Memory B cell (primary cell): ENCODE results near the gene ABCC4.

Experiments
- ATAC-seq: fragments of 150-1000 bp; cut with Tn5 transposase; 2 replicates; pipeline ENCODE4 v1.10.0; 2021; ENCODE audit warnings: low read depth, mild to moderate bottlenecking, moderate library complexity
- DNase-seq, 2 donors: peaks; one replicate each; pipeline ENCODE4 v3.0.0; 2022; ENCODE audit warnings: low spot score in 2 of 2
- H3K27ac Mint-ChIP-seq: one replicate; pipeline ENCODE4 v1.8.0; 2022; ENCODE audit warnings: mild to moderate bottlenecking, moderate library complexity, mixed read lengths
- H3K27me3 Mint-ChIP-seq: one replicate; pipeline ENCODE4 v1.8.0; 2022; ENCODE audit warnings: mixed read lengths
- H3K36me3 Mint-ChIP-seq: one replicate; pipeline ENCODE4 v1.8.0; 2022; ENCODE audit warnings: mild to moderate bottlenecking, mixed read lengths
- H3K4me1 Mint-ChIP-seq: one replicate; pipeline ENCODE4 v1.8.0; 2022; ENCODE audit warnings: mixed read lengths
- H3K4me3 Mint-ChIP-seq: one replicate; pipeline ENCODE4 v1.8.0; 2022; ENCODE audit warnings: mild to moderate bottlenecking, moderate library complexity, mixed read lengths
- H3K9me3 Mint-ChIP-seq: one replicate; pipeline ENCODE4 v1.8.0; 2022; ENCODE audit warnings: mixed read lengths

The ABCC4 gene

GRCh38 chr13:95121516-95121915, 179.7 kb downstream of the ABCC4 start:
- DNase-seq (no peak), ATAC-seq (no peak)
- Mint-ChIP-seq H3K4me3 (no peak overlapping the region), H3K9me3 (no peaks in the 10 kb centered on the region), H3K27ac (no peak overlapping the region), H3K27me3 (no peaks in the 10 kb centered on the region), H3K4me1 (no peaks in the 10 kb centered on the region), H3K36me3 (peaks cover 21% of the 10 kb centered on the region)

GRCh38 chr13:95120650-95121049, 180.6 kb downstream of the ABCC4 start:
- no peak for ATAC-seq
- no peaks in the 10 kb centered on the region for H3K9me3 Mint-ChIP-seq
- H3K27me3 Mint-ChIP-seq = no peaks in the 10 kb centered on the region
- no peaks in the 10 kb centered on the region for H3K4me1 Mint-ChIP-seq
- no peak overlapping the region for H3K27ac Mint-ChIP-seq
- H3K36me3 Mint-ChIP-seq = peaks cover 23% of the 10 kb centered on the region
- DNase-seq = no peak
- H3K4me3 Mint-ChIP-seq = no peak overlapping the region

GRCh38 chr13:95118541-95119324, 182.5 kb downstream of the ABCC4 start:
- H3K27ac Mint-ChIP-seq = no peak overlapping the region
- H3K4me1 Mint-ChIP-seq = no peaks in the 10 kb centered on the region
- ATAC-seq (no peak), DNase-seq (no peak)
- H3K9me3 Mint-ChIP-seq = no peaks in the 10 kb centered on the region
- no peak overlapping the region for H3K4me3 Mint-ChIP-seq
- H3K27me3 Mint-ChIP-seq = no peaks in the 10 kb centered on the region
- peaks cover 22% of the 10 kb centered on the region for H3K36me3 Mint-ChIP-seq

GRCh38 chr13:95117092-95117491, 184.2 kb downstream of the ABCC4 start:
- no peak overlapping the region for H3K27ac Mint-ChIP-seq
- H3K4me3 Mint-ChIP-seq = no peak overlapping the region
- peaks cover 14% of the 10 kb centered on the region for H3K36me3 Mint-ChIP-seq
- no peaks in the 10 kb centered on the region for H3K9me3 Mint-ChIP-seq
- ATAC-seq (no peak), DNase-seq (no peak)
- no peaks in the 10 kb centered on the region for H3K4me1 Mint-ChIP-seq
- H3K27me3 Mint-ChIP-seq = no peaks in the 10 kb centered on the region

- no peak for ATAC-seq
- Mint-ChIP-seq H3K27ac (no peak overlapping the region), H3K36me3 (peaks cover 8% of the 10 kb centered on the region), H3K4me3 (no peak overlapping the region), H3K9me3 (no peaks in the 10 kb centered on the region), H3K27me3 (no peaks in the 10 kb centered on the region), H3K4me1 (no peaks in the 10 kb centered on the region)
- DNase-seq = no peak
Observed at GRCh38 chr13:95115525-95115924, 185.7 kb downstream of the ABCC4 start.

GRCh38 chr13:95113601-95114000, 187.7 kb downstream of the ABCC4 start:
- Mint-ChIP-seq H3K9me3 (peaks cover 4% of the 10 kb centered on the region), H3K27me3 (no peaks in the 10 kb centered on the region), H3K4me3 (no peak overlapping the region), H3K27ac (no peak overlapping the region), H3K36me3 (peaks cover 17% of the 10 kb centered on the region), H3K4me1 (no peaks in the 10 kb centered on the region)
- DNase-seq (no peak), ATAC-seq (no peak)

GRCh38 chr13:95112883-95113282, 188.4 kb downstream of the ABCC4 start:
- H3K27ac Mint-ChIP-seq = no peak overlapping the region
- no peak for ATAC-seq
- H3K36me3 Mint-ChIP-seq = peaks cover 17% of the 10 kb centered on the region
- no peaks in the 10 kb centered on the region for H3K27me3 Mint-ChIP-seq
- H3K4me1 Mint-ChIP-seq = no peaks in the 10 kb centered on the region
- peaks cover 4% of the 10 kb centered on the region for H3K9me3 Mint-ChIP-seq
- DNase-seq = no peak
- no peak overlapping the region for H3K4me3 Mint-ChIP-seq

- Mint-ChIP-seq H3K9me3 (peaks cover 4% of the 10 kb centered on the region), H3K36me3 (peaks cover 17% of the 10 kb centered on the region), H3K27ac (no peak overlapping the region), H3K4me3 (no peak overlapping the region), H3K27me3 (no peaks in the 10 kb centered on the region), H3K4me1 (no peaks in the 10 kb centered on the region)
- DNase-seq = no peak
- ATAC-seq = no peak
Observed at GRCh38 chr13:95111608-95112007, 189.6 kb downstream of the ABCC4 start.

GRCh38 chr13:95106562-95106961, 194.7 kb downstream of the ABCC4 start:
- Mint-ChIP-seq H3K27ac (no peak overlapping the region), H3K27me3 (no peaks in the 10 kb centered on the region), H3K9me3 (peaks cover 4% of the 10 kb centered on the region), H3K4me3 (no peak overlapping the region), H3K4me1 (no peaks in the 10 kb centered on the region), H3K36me3 (peaks cover 22% of the 10 kb centered on the region)
- ATAC-seq (no peak), DNase-seq (no peak)

- ATAC-seq = no peak
- H3K36me3 Mint-ChIP-seq = peaks cover 35% of the 10 kb centered on the region
- no peaks in the 10 kb centered on the region for H3K4me1 Mint-ChIP-seq
- no peak overlapping the region for H3K4me3 Mint-ChIP-seq
- H3K27me3 Mint-ChIP-seq = no peaks in the 10 kb centered on the region
- H3K27ac Mint-ChIP-seq = no peak overlapping the region
- DNase-seq = no peak
- H3K9me3 Mint-ChIP-seq = peaks cover 9% of the 10 kb centered on the region
Observed at GRCh38 chr13:95100525-95101433, 200.5 kb downstream of the ABCC4 start.

- peaks cover 9% of the 10 kb centered on the region for H3K9me3 Mint-ChIP-seq
- H3K4me3 Mint-ChIP-seq = no peak overlapping the region
- ATAC-seq = no peak
- H3K27me3 Mint-ChIP-seq = no peaks in the 10 kb centered on the region
- DNase-seq = no peak
- H3K4me1 Mint-ChIP-seq = no peaks in the 10 kb centered on the region
- no peak overlapping the region for H3K27ac Mint-ChIP-seq
- H3K36me3 Mint-ChIP-seq = peaks cover 38% of the 10 kb centered on the region
Observed at GRCh38 chr13:95099541-95099940, 201.7 kb downstream of the ABCC4 start.

- Mint-ChIP-seq H3K4me1 (no peaks in the 10 kb centered on the region), H3K9me3 (peaks cover 11% of the 10 kb centered on the region), H3K27ac (no peak overlapping the region), H3K36me3 (peaks cover 38% of the 10 kb centered on the region), H3K27me3 (no peaks in the 10 kb centered on the region), H3K4me3 (no peak overlapping the region)
- DNase-seq (no peak), ATAC-seq (no peak)
Observed at GRCh38 chr13:95098916-95099315, 202.3 kb downstream of the ABCC4 start.

GRCh38 chr13:95091755-95092154, 209.5 kb downstream of the ABCC4 start:
- no peak for DNase-seq
- Mint-ChIP-seq H3K27ac (no peak overlapping the region), H3K4me3 (no peak overlapping the region), H3K9me3 (peaks cover 7% of the 10 kb centered on the region), H3K27me3 (no peaks in the 10 kb centered on the region), H3K4me1 (no peaks in the 10 kb centered on the region), H3K36me3 (peaks cover 57% of the 10 kb centered on the region)
- no peak for ATAC-seq

GRCh38 chr13:95087746-95088305, 213.4 kb downstream of the ABCC4 start:
- H3K9me3 Mint-ChIP-seq = peaks cover 4% of the 10 kb centered on the region
- H3K27ac Mint-ChIP-seq = no peak overlapping the region
- no peak for DNase-seq
- H3K4me1 Mint-ChIP-seq = no peaks in the 10 kb centered on the region
- no peak for ATAC-seq
- peaks cover 27% of the 10 kb centered on the region for H3K36me3 Mint-ChIP-seq
- no peak overlapping the region for H3K4me3 Mint-ChIP-seq
- no peaks in the 10 kb centered on the region for H3K27me3 Mint-ChIP-seq
